Naive B cell (primary cell): ENCODE data around the gene MTA1. TPM values are rescaled to one million over a fixed set of nuclear protein-coding genes. Genes with fewer than 3 reads are reported as not detected.
A peak's percentile ranks its signal among the peaks of the same experiment; 100 is the strongest.

Experiments used
- ATAC-seq, 2 donors: fragments of 150-1000 bp; cut with Tn5 transposase; 2 replicates each; pipeline ENCODE4 v1.10.0; 2021; ENCODE audit warnings: low read depth in 2 of 2, mild to moderate bottlenecking in 2 of 2, moderate library complexity in 2 of 2
- DNase-seq: peaks from one replicate; pipeline ENCODE4 v3.0.0; 2022
- H3K27ac Mint-ChIP-seq, 6 donors: one replicate each; pipeline ENCODE4 v1.8.0; 2020 to 2022; ENCODE audit warnings: mild to moderate bottlenecking in 6 of 6, mixed read lengths in 6 of 6, moderate library complexity in 5 of 6, inconsistent platforms in 2 of 6
- H3K27me3 Mint-ChIP-seq, 3 donors: one replicate each; pipeline ENCODE4 v1.8.0; 2021 to 2022; ENCODE audit warnings: mixed read lengths in 3 of 3, mild to moderate bottlenecking in 1 of 3
- H3K36me3 Mint-ChIP-seq, 2 donors: one replicate each; pipeline ENCODE4 v1.8.0; 2020 to 2022; ENCODE audit warnings: mixed read lengths in 2 of 2, inconsistent platforms in 1 of 2, mild to moderate bottlenecking in 1 of 2
- H3K4me1 Mint-ChIP-seq, 3 donors: one replicate each; pipeline ENCODE4 v1.8.0; 2020 to 2022; ENCODE audit warnings: mixed read lengths in 3 of 3, inconsistent platforms in 1 of 3, mild to moderate bottlenecking in 1 of 3, moderate library complexity in 1 of 3
- H3K4me3 Mint-ChIP-seq, 8 donors: one replicate each; pipeline ENCODE4 v1.8.0; 2020 to 2022; ENCODE audit warnings: mild to moderate bottlenecking in 8 of 8, mixed read lengths in 8 of 8, moderate library complexity in 8 of 8, inconsistent platforms in 2 of 8
- H3K9me3 Mint-ChIP-seq, 7 donors: one replicate each; pipeline ENCODE4 v1.8.0; 2020 to 2022; ENCODE audit warnings: mixed read lengths in 7 of 7, mild to moderate bottlenecking in 5 of 7, inconsistent platforms in 2 of 7, moderate library complexity in 1 of 7
- polyA plus RNA-seq, 6 donors: library from polyadenylated mRNA; unstranded; fragments of 300-500 nt; fragmentation: Illumina TruSeq; gene quantifications; one replicate each; pipeline ENCODE4 v1.2.3, GENCODE V29; 2021; ENCODE audit warnings: low read depth in 6 of 6

Gene MTA1
- polyA plus RNA-seq, 6 donors from 2014 or later: 3.3 to 6.3 (median 4.7) TPM

- Mint-ChIP-seq H3K4me1 (peaks cover 41 to 54% (median 43%) of the 10 kb centered on the region in 3 donors), H3K4me3 (peak overlapping the region in 7 of 8 donors; percentile 19 to 89 (median 76)), H3K9me3 (peaks cover 0 to 2% (median 0%) of the 10 kb centered on the region in 7 donors), H3K36me3 (peaks cover 0 to 8% of the 10 kb centered on the region in 2 donors), H3K27ac (peak overlapping the region; percentile 69 to 100 (median 100)), H3K27me3 (peaks cover 0 to 5% (median 0%) of the 10 kb centered on the region in 3 donors)
- ATAC-seq (no peak), DNase-seq (no peak)
Observed at GRCh38 chr14:105480199-105480746, 60.6 kb downstream of the MTA1 start.

- H3K27ac Mint-ChIP-seq: peak overlapping the region; percentile 96 to 100 (median 100)
- peaks cover 0 to 8% of the 10 kb centered on the region in 2 donors for H3K36me3 Mint-ChIP-seq
- DNase-seq (peak; percentile 90), ATAC-seq (peak; percentile 41 to 44)
- H3K4me3 Mint-ChIP-seq: peak overlapping the region; percentile 71 to 90 (median 82)
- peaks cover 47 to 62% (median 47%) of the 10 kb centered on the region in 3 donors for H3K4me1 Mint-ChIP-seq
- peaks cover 0 to 5% (median 0%) of the 10 kb centered on the region in 3 donors for H3K27me3 Mint-ChIP-seq
- H3K9me3 Mint-ChIP-seq: peaks cover 0 to 2% (median 0%) of the 10 kb centered on the region in 7 donors
Observed at GRCh38 chr14:105480807-105481801, 61.5 kb downstream of the MTA1 start.

- peaks cover 0 to 8% of the 10 kb centered on the region in 2 donors for H3K36me3 Mint-ChIP-seq
- peak; percentile 96 for DNase-seq
- peaks cover 0 to 2% (median 0%) of the 10 kb centered on the region in 7 donors for H3K9me3 Mint-ChIP-seq
- peaks cover 47 to 68% (median 47%) of the 10 kb centered on the region in 3 donors for H3K4me1 Mint-ChIP-seq
- peaks cover 0 to 5% (median 0%) of the 10 kb centered on the region in 3 donors for H3K27me3 Mint-ChIP-seq
- ATAC-seq: peak; percentile 63 to 67
- peak overlapping the region; percentile 96 to 100 (median 100) for H3K27ac Mint-ChIP-seq
- H3K4me3 Mint-ChIP-seq: peak overlapping the region; percentile 70 to 90 (median 83)
Observed at GRCh38 chr14:105481886-105482457, 62.3 kb downstream of the MTA1 start.

- Mint-ChIP-seq H3K27ac (peak overlapping the region; percentile 96 to 100 (median 100)), H3K9me3 (no peaks in the 10 kb centered on the region), H3K27me3 (no peaks in the 10 kb centered on the region), H3K4me3 (peak overlapping the region in 6 of 8 donors; percentile 70 to 90 (median 79)), H3K4me1 (peaks cover 41 to 65% (median 44%) of the 10 kb centered on the region in 3 donors), H3K36me3 (peaks cover 0 to 2% of the 10 kb centered on the region in 2 donors)
- DNase-seq (no peak), ATAC-seq (no peak)
Observed at GRCh38 chr14:105482486-105483110, 63.0 kb downstream of the MTA1 start.

GRCh38 chr14:105483300-105484068, 63.9 kb downstream of the MTA1 start:
- H3K36me3 Mint-ChIP-seq: no peaks in the 10 kb centered on the region
- H3K4me1 Mint-ChIP-seq: peaks cover 44 to 67% (median 44%) of the 10 kb centered on the region in 3 donors
- no peak overlapping the region for H3K4me3 Mint-ChIP-seq

GRCh38 chr14:105484069-105484996, 64.7 kb downstream of the MTA1 start:
- Mint-ChIP-seq H3K4me3 (peak overlapping the region in 6 of 8 donors; percentile 9 to 64 (median 34)), H3K27ac (peak overlapping the region; percentile 72 to 96 (median 91)), H3K36me3 (no peaks in the 10 kb centered on the region), H3K27me3 (no peaks in the 10 kb centered on the region), H3K4me1 (peaks cover 45 to 70% (median 47%) of the 10 kb centered on the region in 3 donors), H3K9me3 (no peaks in the 10 kb centered on the region)
- ATAC-seq: no peak
- no peak for DNase-seq

More at GRCh38 chr14:105483300-105484068, 63.9 kb downstream of the MTA1 start:
- H3K27ac Mint-ChIP-seq: peak overlapping the region in 5 of 6 donors; percentile 64 to 100 (median 96)
- DNase-seq: no peak
- H3K9me3 Mint-ChIP-seq: no peaks in the 10 kb centered on the region
- no peaks in the 10 kb centered on the region for H3K27me3 Mint-ChIP-seq
- ATAC-seq: no peak

- no peaks in the 10 kb centered on the region for H3K36me3 Mint-ChIP-seq
- peaks cover 45 to 70% (median 47%) of the 10 kb centered on the region in 3 donors for H3K4me1 Mint-ChIP-seq
- peak overlapping the region in 4 of 8 donors; percentile 36 to 78 (median 51) for H3K4me3 Mint-ChIP-seq
- H3K27ac Mint-ChIP-seq: peak overlapping the region in 5 of 6 donors; percentile 88 to 96 (median 92)
- DNase-seq (no peak), ATAC-seq (no peak)
- H3K9me3 Mint-ChIP-seq: no peaks in the 10 kb centered on the region
- no peaks in the 10 kb centered on the region for H3K27me3 Mint-ChIP-seq
Observed at GRCh38 chr14:105484997-105485393, 65.4 kb downstream of the MTA1 start.

- no peak for ATAC-seq
Observed at GRCh38 chr14:105485739-105486162, 66.1 kb downstream of the MTA1 start.

GRCh38 chr14:105486163-105486973, 66.7 kb downstream of the MTA1 start, which contains the start of gene CRIP1:
TSS of gene CRIP1 (plus strand) at chr14:105486886. CDS start at chr14:105487260, 374 bp downstream.
- peak within 1 kb of the TSS; percentile 78 to 92 (median 84) for H3K4me3 Mint-ChIP-seq
- H3K27me3 Mint-ChIP-seq: no peaks in the 10 kb centered on the region
- H3K9me3 Mint-ChIP-seq: no peaks in the 10 kb centered on the region
- peak within 1 kb of the TSS; percentile 89 to 96 (median 95) for H3K27ac Mint-ChIP-seq
- ATAC-seq: no peak
- peak; percentile 49 for DNase-seq
- no peaks in the 10 kb centered on the region for H3K36me3 Mint-ChIP-seq
- H3K4me1 Mint-ChIP-seq: peaks cover 32 to 56% (median 34%) of the 10 kb centered on the region in 3 donors

More at GRCh38 chr14:105485739-105486162, 66.1 kb downstream of the MTA1 start:
- Mint-ChIP-seq H3K4me3 (peak overlapping the region in 6 of 8 donors; percentile 58 to 84 (median 78)), H3K27ac (peak overlapping the region; percentile 87 to 96 (median 92)), H3K27me3 (no peaks in the 10 kb centered on the region), H3K9me3 (no peaks in the 10 kb centered on the region), H3K4me1 (peaks cover 38 to 62% (median 39%) of the 10 kb centered on the region in 3 donors), H3K36me3 (no peaks in the 10 kb centered on the region)
- DNase-seq: peak; percentile 51

GRCh38 chr14:105486974-105487448, 67.4 kb downstream of the MTA1 start:
- peaks cover 32 to 55% (median 35%) of the 10 kb centered on the region in 3 donors for H3K4me1 Mint-ChIP-seq
- DNase-seq (peak; percentile 58), ATAC-seq (no peak)
- H3K27ac Mint-ChIP-seq: peak overlapping the region in 5 of 6 donors; percentile 89 to 96 (median 92)
- H3K9me3 Mint-ChIP-seq: no peaks in the 10 kb centered on the region
- H3K36me3 Mint-ChIP-seq: no peaks in the 10 kb centered on the region
- no peaks in the 10 kb centered on the region for H3K27me3 Mint-ChIP-seq
- peak overlapping the region; percentile 56 to 92 (median 82) for H3K4me3 Mint-ChIP-seq
